ENCODE results near the gene LHFPL5.

The LHFPL5 gene

DNA sequence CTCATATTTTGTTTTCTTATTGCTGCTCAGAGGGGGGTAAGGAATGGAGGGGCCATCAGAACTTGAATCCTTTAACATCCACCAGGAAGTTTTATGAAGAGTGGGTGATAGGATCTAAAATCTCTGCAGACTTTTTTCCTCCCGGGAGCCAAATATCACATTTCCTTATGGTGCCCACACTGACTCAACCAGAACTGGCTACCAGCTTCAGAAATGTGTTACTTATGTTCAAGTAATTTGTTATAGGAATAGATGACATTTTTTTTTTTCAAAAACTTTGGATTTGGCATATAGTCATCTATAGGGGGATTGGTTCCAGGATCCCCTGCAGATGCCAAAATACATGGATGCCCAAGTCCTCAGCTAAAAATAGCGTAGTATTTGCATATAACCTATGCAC, 18.4 kb downstream of the LHFPL5 start:
- Histone ChIP-seq H2AFZ (ENCODE audit: low read depth, low read length) (no peak overlapping the region), H3K4me1 (ENCODE audit: insufficient read depth, low read length) (no peaks in the 10 kb centered on the region), H3K4me3 (ENCODE audit: low read depth in 1 of 2, low read length in 2 of 2) (no peak overlapping the region), H4K20me1 (ENCODE audit: insufficient read depth, low read length) (no peaks in the 10 kb centered on the region), H3K9ac (ENCODE audit: low read depth, low read length) (no peak overlapping the region), H3K79me2 (ENCODE audit: insufficient read depth, low read length) (no peaks in the 10 kb centered on the region), H3K36me3 (ENCODE audit: insufficient read depth, low read length) (no peaks in the 10 kb centered on the region), H3K27me3 (ENCODE audit: insufficient read depth, low read length, poor library complexity) (no peaks in the 10 kb centered on the region), H3K4me2 (ENCODE audit: insufficient read depth, low read length) (no peak overlapping the region), H3K27ac (ENCODE audit: low read length) (no peak overlapping the region), H3K9me3 (ENCODE audit: insufficient read depth, low read length, severe bottlenecking) (no peaks in the 10 kb centered on the region)
- ATAC-seq (ENCODE audit: insufficient read depth, low read depth), result no peak
- TF ChIP-seq, protein P1, sequence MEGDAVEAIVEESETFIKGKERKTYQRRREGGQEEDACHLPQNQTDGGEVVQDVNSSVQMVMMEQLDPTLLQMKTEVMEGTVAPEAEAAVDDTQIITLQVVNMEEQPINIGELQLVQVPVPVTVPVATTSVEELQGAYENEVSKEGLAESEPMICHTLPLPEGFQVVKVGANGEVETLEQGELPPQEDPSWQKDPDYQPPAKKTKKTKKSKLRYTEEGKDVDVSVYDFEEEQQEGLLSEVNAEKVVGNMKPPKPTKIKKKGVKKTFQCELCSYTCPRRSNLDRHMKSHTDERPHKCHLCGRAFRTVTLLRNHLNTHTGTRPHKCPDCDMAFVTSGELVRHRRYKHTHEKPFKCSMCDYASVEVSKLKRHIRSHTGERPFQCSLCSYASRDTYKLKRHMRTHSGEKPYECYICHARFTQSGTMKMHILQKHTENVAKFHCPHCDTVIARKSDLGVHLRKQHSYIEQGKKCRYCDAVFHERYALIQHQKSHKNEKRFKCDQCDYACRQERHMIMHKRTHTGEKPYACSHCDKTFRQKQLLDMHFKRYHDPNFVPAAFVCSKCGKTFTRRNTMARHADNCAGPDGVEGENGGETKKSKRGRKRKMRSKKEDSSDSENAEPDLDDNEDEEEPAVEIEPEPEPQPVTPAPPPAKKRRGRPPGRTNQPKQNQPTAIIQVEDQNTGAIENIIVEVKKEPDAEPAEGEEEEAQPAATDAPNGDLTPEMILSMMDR (IDR thresholded peaks at IDR 0.05; ENCODE audit: borderline replicate concordance, extremely low read depth, low read length, poor library complexity, severe bottlenecking), result no peak
- TF ChIP-seq EZH2 (IDR thresholded peaks at IDR 0.05; ENCODE audit: borderline replicate concordance, low read depth, low read length, severe bottlenecking), result no peak
- no peak for DNase-seq

DNA sequence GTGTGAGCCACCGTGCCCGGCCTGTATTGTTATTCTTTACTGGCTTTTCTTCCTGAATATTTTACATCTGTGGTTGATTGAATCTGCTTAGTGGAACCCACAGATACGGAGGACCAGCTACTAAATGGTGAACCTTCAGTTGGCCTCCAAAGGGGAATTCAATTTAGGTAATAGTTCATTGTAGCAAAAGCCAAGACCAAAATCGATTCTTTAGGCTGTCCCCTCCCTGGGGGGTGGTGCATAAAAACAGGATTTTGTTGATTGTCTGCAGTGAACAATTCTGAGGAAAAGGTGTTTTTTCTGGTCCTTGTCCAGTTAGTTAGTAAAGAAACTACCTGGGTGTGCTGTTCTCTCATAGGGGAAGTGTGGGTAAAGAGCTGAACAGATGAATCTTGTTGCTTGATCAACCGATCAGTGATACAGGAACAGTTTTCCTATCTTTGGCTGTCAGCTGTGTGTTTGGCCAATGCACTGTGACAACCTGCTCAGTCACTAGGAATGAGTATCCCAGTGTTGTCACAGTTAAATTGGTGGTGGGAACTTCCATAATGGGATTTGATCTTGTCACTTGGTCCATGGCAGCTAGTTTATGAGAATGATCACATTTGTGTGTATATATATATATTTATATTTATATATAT, 19.5 kb downstream of the LHFPL5 start:
- no peak for ATAC-seq (ENCODE audit: insufficient read depth, low read depth)
- no peak overlapping the region for H3K4me3 ChIP-seq (ENCODE audit: low read depth in 1 of 2, low read length in 2 of 2)

DNA sequence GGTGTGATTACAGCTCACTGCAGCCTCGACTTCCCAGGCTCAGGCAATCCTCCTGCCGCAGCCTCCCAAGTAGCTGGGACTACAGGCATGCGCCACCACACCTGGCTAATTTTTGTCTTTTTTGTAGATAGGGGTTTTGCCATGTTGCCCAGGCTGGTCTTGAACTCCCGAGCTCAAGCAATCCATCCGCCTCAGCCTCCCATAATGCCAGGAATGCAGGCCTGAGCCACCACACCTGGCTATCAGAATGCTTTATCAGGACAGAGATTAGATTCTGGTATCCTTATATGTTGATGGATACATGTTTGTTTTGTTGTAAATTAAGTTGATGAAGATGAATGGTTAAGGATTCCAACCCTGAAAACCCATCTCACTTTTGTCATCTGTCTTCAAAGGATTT, 24.2 kb downstream of the LHFPL5 start:
- Histone ChIP-seq H3K4me1 (ENCODE audit: insufficient read depth, low read length) (no peaks in the 10 kb centered on the region), H3K27ac (ENCODE audit: low read length) (no peak overlapping the region), H3K9ac (ENCODE audit: low read depth, low read length) (no peak overlapping the region), H3K4me3 (ENCODE audit: low read depth in 1 of 2, low read length in 2 of 2) (no peak overlapping the region), H3K4me2 (ENCODE audit: insufficient read depth, low read length) (no peak overlapping the region), H3K79me2 (ENCODE audit: insufficient read depth, low read length) (no peaks in the 10 kb centered on the region), H3K36me3 (ENCODE audit: insufficient read depth, low read length) (peaks cover 12% of the 10 kb centered on the region; the same call in 1 of the 2 replicates), H3K9me3 (ENCODE audit: insufficient read depth, low read length, severe bottlenecking) (no peaks in the 10 kb centered on the region), H4K20me1 (ENCODE audit: insufficient read depth, low read length) (no peaks in the 10 kb centered on the region), H2AFZ (ENCODE audit: low read depth, low read length) (no peak overlapping the region), H3K27me3 (ENCODE audit: insufficient read depth, low read length, poor library complexity) (no peaks in the 10 kb centered on the region)
- ATAC-seq (ENCODE audit: insufficient read depth, low read depth), result no peak
- no peak for DNase-seq
- TF ChIP-seq, protein P1 (IDR thresholded peaks at IDR 0.05; ENCODE audit: borderline replicate concordance, extremely low read depth, low read length, poor library complexity, severe bottlenecking), result no peak
- TF ChIP-seq EZH2 (IDR thresholded peaks at IDR 0.05; ENCODE audit: borderline replicate concordance, low read depth, low read length, severe bottlenecking), result no peak

More for the DNA sequence above, 19.5 kb downstream of the LHFPL5 start:
- Histone ChIP-seq H3K27ac (ENCODE audit: low read length) (no peak overlapping the region), H3K9ac (ENCODE audit: low read depth, low read length) (no peak overlapping the region), H2AFZ (ENCODE audit: low read depth, low read length) (no peak overlapping the region), H4K20me1 (ENCODE audit: insufficient read depth, low read length) (no peaks in the 10 kb centered on the region), H3K27me3 (ENCODE audit: insufficient read depth, low read length, poor library complexity) (no peaks in the 10 kb centered on the region), H3K36me3 (ENCODE audit: insufficient read depth, low read length) (no peaks in the 10 kb centered on the region), H3K4me1 (ENCODE audit: insufficient read depth, low read length) (no peaks in the 10 kb centered on the region), H3K79me2 (ENCODE audit: insufficient read depth, low read length) (no peaks in the 10 kb centered on the region), H3K9me3 (ENCODE audit: insufficient read depth, low read length, severe bottlenecking) (no peaks in the 10 kb centered on the region), H3K4me2 (ENCODE audit: insufficient read depth, low read length) (no peak overlapping the region)
- TF ChIP-seq EZH2 (IDR thresholded peaks at IDR 0.05; ENCODE audit: borderline replicate concordance, low read depth, low read length, severe bottlenecking), result no peak
- TF ChIP-seq, protein P1 (IDR thresholded peaks at IDR 0.05; ENCODE audit: borderline replicate concordance, extremely low read depth, low read length, poor library complexity, severe bottlenecking), result no peak
- DNase-seq, result no peak

All from DND-41 (cell line).